ENCODE results near the gene DLGAP1. TPM values are rescaled to one million over a fixed set of nuclear protein-coding genes. Genes with fewer than 3 reads are reported as not detected.
"Not testable (repeated sequence)": the region's sequence is repeated elsewhere in the genome, so short reads cannot be mapped to it uniquely, and the experiment has no call there.

The DLGAP1 gene
- total RNA-seq, 1 experiment from 2014 or later, result 23.2 TPM

GRCh38 chr18:3651266-3651665 lies 803.8 kb downstream of the DLGAP1 start:
- no peak overlapping the region for H3K56ac ChIP-seq (ENCODE audit: insufficient read length, low read depth, low read length)
- no peak overlapping the region for H4K91ac ChIP-seq (ENCODE audit: insufficient read length, low read depth, low read length)
- H2BK20ac ChIP-seq (ENCODE audit: low read depth, low read length, poor library complexity, severe bottlenecking), result no peak overlapping the region
- no peak overlapping the region for H2BK5ac ChIP-seq (ENCODE audit: insufficient read length, low read length)
- H3K9ac ChIP-seq (ENCODE audit: extremely low read depth, insufficient read length, low read length), result no peak overlapping the region
- H3K27me3 Mint-ChIP-seq (ENCODE audit: low read depth), result no peaks in the 10 kb centered on the region; the same call in 1 of the 2 replicates
- no peak overlapping the region for H3K27ac Mint-ChIP-seq
- no peaks in the 10 kb centered on the region for H3K79me1 ChIP-seq (ENCODE audit: insufficient read depth, low read depth, low read length, poor library complexity, severe bottlenecking)
- WGBS (ENCODE audit: extremely low coverage, insufficient read length, low lambda C conversion rate), result no CpG with 5 or more reads among the region's 9 CpGs
- H2BK120ac ChIP-seq (ENCODE audit: low read depth, low read length, poor library complexity, severe bottlenecking), result no peak overlapping the region
- peaks cover 0 to 4% (median 0%) of the 10 kb centered on the region in 3 experiments; a peak in 1 of 7 replicates for H3K36me3 Mint-ChIP-seq (ENCODE audit: insufficient read depth in 1 of 3, low read depth in 3 of 3)
- no peak overlapping the region for H3K23ac ChIP-seq (ENCODE audit: insufficient read length, low read depth, low read length)
- no peak overlapping the region for H2BK15ac ChIP-seq (ENCODE audit: low read depth, low read length)
- peaks cover 10% of the 10 kb centered on the region; the same call in 1 of the 2 replicates for H3K4me1 ChIP-seq (ENCODE audit: insufficient read depth, low read length)
- no peak overlapping the region for H3K14ac ChIP-seq (ENCODE audit: insufficient read depth, low read length)
- H3K79me2 ChIP-seq (ENCODE audit: insufficient read depth, low read length), result no peaks in the 10 kb centered on the region
- H3K4ac ChIP-seq (ENCODE audit: low read depth, low read length), result no peak overlapping the region
- no peak for DNase-seq
- no peak overlapping the region for H3T11ph ChIP-seq (ENCODE audit: low read length)
- no peak overlapping the region for H3K27ac ChIP-seq (ENCODE audit: insufficient read length, low read depth, low read length)
- H4K5ac ChIP-seq (ENCODE audit: insufficient read length, low read depth, low read length), result no peak overlapping the region
- peaks cover 41 to 45% of the 10 kb centered on the region in 2 experiments for H3K4me1 Mint-ChIP-seq
- no peak overlapping the region for H4K8ac ChIP-seq (replicated peaks; ENCODE audit: insufficient read length, low read depth, low read length)
- no peaks in the 10 kb centered on the region for H3K23me2 ChIP-seq (ENCODE audit: insufficient read length, low read depth, low read length, poor library complexity, severe bottlenecking)
- H3K4me2 ChIP-seq (ENCODE audit: insufficient read depth, insufficient read length, low read length), result no peak overlapping the region
- H2BK12ac ChIP-seq (ENCODE audit: insufficient read length, low read depth, low read length), result no peak overlapping the region
- no peak overlapping the region for H3K4me3 Mint-ChIP-seq
- no peak overlapping the region for H3K18ac ChIP-seq (ENCODE audit: insufficient read length, low read depth, low read length)
- no peak overlapping the region for H2AFZ ChIP-seq (ENCODE audit: low read length)
- no peaks in the 10 kb centered on the region for H3K9me3 Mint-ChIP-seq
- TF ChIP-seq CTCF (conservative IDR thresholded peaks at IDR 0.05), result no peak
- no peaks in the 10 kb centered on the region for H4K20me1 ChIP-seq (ENCODE audit: control insufficient read depth, insufficient read depth, insufficient read length)
- no peak overlapping the region for H2AK5ac ChIP-seq (ENCODE audit: insufficient read length, low read length)
- H3K27me3 ChIP-seq (ENCODE audit: insufficient read depth, low read length), result no peaks in the 10 kb centered on the region
- H3K9me3 ChIP-seq (ENCODE audit: control insufficient read depth, low read depth, low read length), result no peaks in the 10 kb centered on the region

- not testable (repeated sequence) for H3K4me2 ChIP-seq (ENCODE audit: insufficient read depth, insufficient read length, low read length); H4K8ac ChIP-seq (replicated peaks; ENCODE audit: insufficient read length, low read depth, low read length); H3T11ph ChIP-seq (ENCODE audit: low read length); H3K4ac ChIP-seq (ENCODE audit: low read depth, low read length); H3K9ac ChIP-seq (ENCODE audit: extremely low read depth, insufficient read length, low read length); H2BK20ac ChIP-seq (ENCODE audit: low read depth, low read length, poor library complexity, severe bottlenecking); H2AFZ ChIP-seq (ENCODE audit: low read length); H3K14ac ChIP-seq (ENCODE audit: insufficient read depth, low read length); H3K18ac ChIP-seq (ENCODE audit: insufficient read length, low read depth, low read length); H3K9me3 Mint-ChIP-seq; H3K27me3 ChIP-seq (ENCODE audit: insufficient read depth, low read length); H2AK5ac ChIP-seq (ENCODE audit: insufficient read length, low read length); H3K79me2 ChIP-seq (ENCODE audit: insufficient read depth, low read length); H2BK120ac ChIP-seq (ENCODE audit: low read depth, low read length, poor library complexity, severe bottlenecking); H2BK15ac ChIP-seq (ENCODE audit: low read depth, low read length); H3K36me3 Mint-ChIP-seq (ENCODE audit: insufficient read depth in 1 of 3, low read depth in 3 of 3); H3K23ac ChIP-seq (ENCODE audit: insufficient read length, low read depth, low read length); H2BK12ac ChIP-seq (ENCODE audit: insufficient read length, low read depth, low read length); H3K9me3 ChIP-seq (ENCODE audit: control insufficient read depth, low read depth, low read length); H3K4me3 Mint-ChIP-seq; H2BK5ac ChIP-seq (ENCODE audit: insufficient read length, low read length); H3K27me3 Mint-ChIP-seq (ENCODE audit: low read depth); H3K27ac ChIP-seq (ENCODE audit: insufficient read length, low read depth, low read length); H3K79me1 ChIP-seq (ENCODE audit: insufficient read depth, low read depth, low read length, poor library complexity, severe bottlenecking); H4K5ac ChIP-seq (ENCODE audit: insufficient read length, low read depth, low read length); H4K91ac ChIP-seq (ENCODE audit: insufficient read length, low read depth, low read length); DNase-seq; H4K20me1 ChIP-seq (ENCODE audit: control insufficient read depth, insufficient read depth, insufficient read length); H3K56ac ChIP-seq (ENCODE audit: insufficient read length, low read depth, low read length); H3K23me2 ChIP-seq (ENCODE audit: insufficient read length, low read depth, low read length, poor library complexity, severe bottlenecking)
- peaks cover 10% of the 10 kb centered on the region; the same call in 1 of the 2 replicates for H3K4me1 ChIP-seq (ENCODE audit: insufficient read depth, low read length)
- Mint-ChIP-seq H3K27ac (peak overlapping the region in 1 of 3 experiments; percentile 68; a peak in 1 of 7 replicates), H3K4me1 (peaks cover 40 to 43% of the 10 kb centered on the region in 2 experiments)
- no CpG with 5 or more reads among the region's 9 CpGs for WGBS (ENCODE audit: extremely low coverage, insufficient read length, low lambda C conversion rate)
These were observed 804.5 kb downstream of the DLGAP1 start for GRCh38 chr18:3650521-3651042.
